GM18526 (cell line): ENCODE data around the gene HCN3.

ENCODE experiments used
- POLR2A ChIP-seq: IDR thresholded peaks from 3 replicates; pipeline ENCODE4 v1.6.1; 2011; ENCODE audit not compliant: insufficient read length; ENCODE audit errors: extremely low read depth

The HCN3 gene

GRCh38 chr1:155254228-155254713 is 23.0 kb upstream of the HCN3 start:
- TF ChIP-seq POLR2A, result no peak

DNA sequence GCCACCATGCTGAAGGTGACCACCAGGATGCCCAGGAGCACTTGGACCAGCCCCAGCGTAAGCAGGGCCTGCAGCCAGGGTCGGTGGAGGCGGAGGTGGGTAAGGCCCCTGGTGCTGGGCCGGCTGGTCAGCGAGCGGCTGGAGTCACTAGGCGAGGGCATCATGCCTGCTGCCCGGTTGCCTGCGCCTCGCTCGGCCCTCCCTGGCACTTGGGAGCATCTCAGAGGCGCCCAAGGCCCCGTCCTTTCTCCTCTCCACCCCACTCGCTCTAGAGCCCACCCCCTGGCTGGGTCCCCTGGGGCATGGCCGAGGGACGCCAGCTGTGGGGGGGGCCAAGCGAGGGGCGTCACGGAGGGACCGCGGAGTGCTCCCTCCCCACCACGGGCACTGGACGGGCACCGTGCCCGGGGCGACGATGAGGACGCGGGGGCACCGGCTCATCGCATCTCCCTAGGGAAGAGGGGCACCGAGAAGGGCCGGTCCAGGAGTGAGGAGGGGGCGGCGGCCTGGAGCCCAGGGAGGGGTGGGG is 22.5 kb upstream of the HCN3 start:
- TF ChIP-seq POLR2A, result no peak

GRCh38 chr1:155255243-155256007 is 21.8 kb upstream of the HCN3 start, which contains the start of gene ENTREP3:
ENTREP3 (minus strand) TSS chr1:155255483; CDS start chr1:155254877, 606 bp downstream.
- peak; percentile 50 for TF ChIP-seq POLR2A

GRCh38 chr1:155256058-155256852 is 21.0 kb upstream of the HCN3 start:
- no peak for TF ChIP-seq POLR2A

DNA sequence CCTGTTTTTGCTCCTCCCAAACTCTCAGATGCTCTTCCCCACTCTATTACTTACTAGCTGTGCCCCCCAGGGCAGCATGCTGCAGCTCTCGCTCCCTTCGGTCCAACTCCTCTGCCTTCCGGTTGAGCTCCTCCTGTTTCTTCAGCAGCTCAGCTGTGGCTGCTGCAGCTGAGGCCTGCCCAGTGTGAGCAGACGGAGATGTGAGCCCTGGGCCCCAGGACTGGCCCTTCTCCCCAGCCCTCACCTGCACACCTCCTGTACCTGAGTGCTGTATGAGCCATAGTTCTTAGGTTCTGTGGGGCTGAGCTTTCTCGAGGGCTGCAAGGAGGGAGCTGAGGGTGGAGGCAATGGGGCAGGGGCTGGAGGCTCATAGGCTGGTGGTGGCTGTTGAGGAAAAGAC is 17.0 kb upstream of the HCN3 start:
- TF ChIP-seq POLR2A, result no peak

DNA sequence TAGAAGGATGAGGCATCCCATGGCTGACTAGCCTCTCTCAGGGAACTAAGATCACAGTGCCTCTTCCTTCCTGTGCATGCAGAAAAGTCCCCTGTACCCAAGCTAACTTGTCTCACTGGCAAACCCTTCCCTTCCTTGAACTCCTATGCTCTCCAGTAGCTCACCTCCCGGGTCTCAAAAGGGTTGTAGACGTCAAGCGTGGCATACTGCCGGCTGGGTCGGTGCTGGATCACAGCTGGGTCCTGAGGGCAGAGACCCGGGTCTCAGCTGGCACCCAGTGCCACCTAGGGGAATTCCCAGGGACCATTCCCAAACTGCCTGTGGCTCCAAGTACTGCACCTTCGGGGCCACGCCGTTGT is 15.8 kb upstream of the HCN3 start:
- TF ChIP-seq POLR2A, result no peak

DNA sequence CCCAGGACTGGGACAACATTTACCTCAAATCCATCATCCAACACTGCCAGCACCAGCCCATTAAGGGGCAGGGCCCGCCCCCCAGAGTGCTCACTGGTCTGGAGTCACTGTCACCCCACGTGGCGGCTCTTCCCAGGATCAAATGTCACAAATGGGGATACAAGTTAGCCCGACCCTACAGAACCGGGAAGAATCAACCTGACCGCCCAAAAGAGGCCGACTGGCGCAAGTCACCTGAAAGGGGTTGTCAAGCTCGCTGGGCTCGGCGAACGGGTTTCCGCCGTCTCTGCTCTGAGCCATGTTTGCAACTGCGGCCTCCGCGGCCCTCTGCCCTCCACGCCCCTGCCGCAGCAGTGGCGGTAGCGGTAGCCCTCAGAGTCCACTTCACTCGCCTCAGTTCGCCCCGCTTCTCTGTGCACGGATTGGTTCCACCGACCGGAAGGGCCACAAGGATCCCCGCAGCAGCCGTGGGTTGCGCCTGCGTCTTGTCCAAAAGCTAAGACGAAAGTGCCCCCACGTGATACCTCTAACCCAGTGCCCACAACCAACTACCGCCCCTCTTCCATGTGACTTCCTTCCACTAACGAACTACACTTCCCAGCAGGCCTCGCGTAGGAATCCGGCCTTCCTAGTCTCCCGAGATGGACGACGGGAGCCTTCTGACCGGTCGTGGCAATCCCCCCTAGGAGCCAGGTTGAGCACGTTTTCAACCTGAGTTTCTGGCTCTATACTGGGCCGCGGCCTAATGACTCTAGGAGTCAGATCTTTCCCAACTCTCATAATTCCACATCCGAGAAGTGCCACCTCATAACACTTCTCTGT is 15.2 kb upstream of the HCN3 start, which contains the start of gene SCAMP3:
Gene SCAMP3 (minus strand): TSS at position 509 of the 822 bp plus-strand sequence. CDS start 209 bp downstream, at position 300.
- peak; percentile 87 for TF ChIP-seq POLR2A

DNA sequence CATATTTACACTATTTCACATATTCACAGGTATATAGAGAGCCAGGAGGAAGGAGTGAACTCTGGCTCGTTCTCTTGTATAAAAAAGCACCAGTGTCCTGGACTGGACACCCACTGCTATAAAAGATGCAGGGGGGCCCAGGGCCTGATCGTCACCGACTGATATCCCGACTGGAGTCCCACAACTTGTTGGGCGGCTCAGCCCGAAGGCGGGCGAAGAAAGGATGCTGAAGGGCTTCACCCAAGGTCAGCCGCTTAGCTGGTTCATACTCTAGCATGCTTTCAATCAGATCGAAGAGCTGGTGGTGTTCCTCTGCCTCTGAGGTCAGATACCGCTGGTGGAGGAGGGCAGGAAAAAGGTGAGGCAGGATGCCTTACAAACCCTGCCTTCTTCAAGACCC is 14.2 kb upstream of the HCN3 start:
- no peak for TF ChIP-seq POLR2A

- TF ChIP-seq POLR2A, result no peak
Measured at GRCh38 chr1:155266553-155266952, 10.7 kb upstream of the HCN3 start.

GRCh38 chr1:155267373-155267772 is 9.9 kb upstream of the HCN3 start:
- no peak for TF ChIP-seq POLR2A

- TF ChIP-seq POLR2A, result no peak
Measured at GRCh38 chr1:155268630-155269029, 8.6 kb upstream of the HCN3 start.

DNA sequence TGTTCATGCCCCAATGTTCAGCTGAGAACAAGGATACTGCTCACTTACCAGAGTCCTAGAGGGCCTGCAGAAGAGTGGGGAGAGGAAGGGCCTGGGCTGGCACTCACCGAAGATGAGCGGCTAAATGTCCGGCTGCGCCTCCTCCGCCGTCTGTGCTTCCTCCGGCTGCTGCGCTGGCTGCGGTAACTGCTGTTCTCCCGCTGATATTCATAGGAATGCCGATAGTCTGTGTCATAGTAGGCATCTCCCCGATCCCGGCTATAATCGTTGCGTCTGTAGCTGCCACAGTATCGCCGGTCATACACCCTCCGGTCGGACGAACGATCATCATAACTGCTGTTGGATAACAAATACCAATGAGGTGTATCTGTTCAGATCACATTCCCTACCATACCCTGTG is 7.9 kb upstream of the HCN3 start:
- TF ChIP-seq POLR2A, result no peak

DNA sequence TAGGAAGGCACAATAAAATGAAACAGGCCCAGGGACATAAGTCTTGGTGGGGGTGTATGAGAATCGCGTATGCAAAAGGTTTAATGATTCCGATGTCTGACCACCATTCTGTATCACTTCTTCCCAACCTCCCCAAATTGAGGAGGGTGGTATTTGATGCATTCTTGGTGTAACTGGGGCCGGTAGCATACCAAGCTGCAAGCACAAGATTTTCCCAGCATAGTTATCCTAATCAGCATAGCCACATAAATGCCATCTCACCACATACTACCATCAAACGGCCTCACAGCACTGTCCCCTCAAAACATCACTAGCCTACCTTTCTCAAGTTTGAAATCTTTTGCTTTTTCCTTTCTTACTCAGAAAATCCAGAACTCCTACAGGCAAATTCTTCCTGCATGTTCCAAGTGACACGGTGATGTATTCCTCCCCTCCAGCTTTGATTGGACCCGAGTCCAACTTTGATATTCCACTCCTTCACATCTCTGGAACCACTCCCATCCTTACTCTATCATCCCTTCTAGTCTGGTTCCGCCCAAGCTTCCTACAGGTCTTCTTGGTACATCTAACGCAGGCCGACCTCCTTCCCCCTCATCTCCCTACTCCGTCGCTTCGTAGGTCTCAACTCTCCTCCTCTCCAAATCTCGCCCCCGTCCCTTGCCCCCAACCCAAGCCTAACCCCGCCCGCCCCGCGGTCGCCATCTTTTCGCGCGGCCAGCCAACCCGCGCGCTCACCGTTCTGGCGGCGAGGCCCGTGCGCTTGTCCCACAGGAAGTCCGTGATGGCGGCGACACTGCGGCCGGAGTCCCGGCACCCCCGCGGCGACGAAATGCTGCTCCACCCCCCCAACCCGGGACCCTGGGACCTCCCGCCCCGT is 4.6 kb upstream of the HCN3 start:
- TF ChIP-seq POLR2A, result no peak
